Occipital lobe (tissue), 2 donors: ENCODE data around the gene PRADC1. TPM values are rescaled to one million over a fixed set of nuclear protein-coding genes. Genes with fewer than 3 reads are reported as not detected.

Source experiments
- DNase-seq: peaks from one replicate; lab custom pipeline; 2025; lab: John Stamatoyannopoulos, UW
- total RNA-seq: library from RNA; depleted of rRNA; stranded (reverse); fragments of >200 nt; gene quantifications from one replicate; pipeline ENCODE4 v1.2.3, GENCODE V29; 2014

Gene PRADC1
- total RNA-seq, 1 donor from 2014 or later: 5.9 TPM

GRCh38 chr2:73259276-73259675, 26.2 kb upstream of the PRADC1 start:
- no peak for DNase-seq

DNA sequence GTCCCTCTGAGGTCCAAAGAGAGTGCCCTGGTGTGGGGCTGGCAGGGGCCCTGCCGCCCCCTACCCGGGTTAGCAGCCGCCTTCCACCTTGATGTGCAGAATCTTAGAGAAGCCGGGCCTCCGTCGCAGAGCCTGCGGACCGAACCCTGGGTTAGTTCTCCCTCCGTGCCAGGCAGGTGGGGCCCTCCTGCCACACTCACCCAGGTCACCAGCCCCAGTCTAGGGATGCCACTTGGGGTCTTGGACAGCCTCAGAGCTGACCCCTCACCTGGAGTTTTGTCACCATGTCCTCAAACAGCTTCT, 25.8 kb upstream of the PRADC1 start:
- no peak for DNase-seq

DNA sequence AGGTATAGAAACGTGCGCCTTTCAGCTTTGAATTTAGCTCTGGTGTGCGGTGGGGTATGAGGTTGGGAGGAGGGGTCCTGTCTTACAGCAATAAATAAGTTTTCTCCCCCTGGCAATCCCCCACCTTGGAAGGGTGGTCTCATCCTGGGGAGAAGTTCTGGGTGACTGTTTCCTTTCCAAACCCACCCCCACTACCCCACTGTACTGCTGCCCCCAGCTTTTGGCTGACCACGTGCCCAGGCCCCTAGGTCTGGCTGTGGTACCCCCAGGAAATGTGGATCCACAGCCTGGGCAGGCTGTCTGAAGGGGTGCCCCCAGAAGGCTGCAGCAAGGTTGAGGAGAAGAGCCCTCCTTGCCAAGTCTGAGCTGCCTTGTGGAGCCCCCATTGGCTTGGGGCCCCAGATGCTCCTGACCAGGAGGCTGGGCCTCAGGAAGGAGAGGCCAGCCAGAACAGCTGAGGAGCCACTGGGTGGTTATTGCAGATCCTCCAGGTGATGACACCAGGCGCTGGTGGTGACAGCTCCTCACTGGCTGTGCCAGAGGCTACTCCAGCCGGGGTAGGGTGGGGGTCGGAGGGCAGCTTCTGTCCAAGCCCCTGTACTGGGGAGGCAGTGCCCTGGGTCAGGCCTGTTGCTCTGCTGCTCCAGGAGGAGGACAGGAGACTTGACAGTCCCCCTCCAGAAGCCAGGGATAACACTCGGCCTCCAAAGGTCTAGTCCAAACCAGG, 25.3 kb upstream of the PRADC1 start:
- DNase-seq: no peak

DNA sequence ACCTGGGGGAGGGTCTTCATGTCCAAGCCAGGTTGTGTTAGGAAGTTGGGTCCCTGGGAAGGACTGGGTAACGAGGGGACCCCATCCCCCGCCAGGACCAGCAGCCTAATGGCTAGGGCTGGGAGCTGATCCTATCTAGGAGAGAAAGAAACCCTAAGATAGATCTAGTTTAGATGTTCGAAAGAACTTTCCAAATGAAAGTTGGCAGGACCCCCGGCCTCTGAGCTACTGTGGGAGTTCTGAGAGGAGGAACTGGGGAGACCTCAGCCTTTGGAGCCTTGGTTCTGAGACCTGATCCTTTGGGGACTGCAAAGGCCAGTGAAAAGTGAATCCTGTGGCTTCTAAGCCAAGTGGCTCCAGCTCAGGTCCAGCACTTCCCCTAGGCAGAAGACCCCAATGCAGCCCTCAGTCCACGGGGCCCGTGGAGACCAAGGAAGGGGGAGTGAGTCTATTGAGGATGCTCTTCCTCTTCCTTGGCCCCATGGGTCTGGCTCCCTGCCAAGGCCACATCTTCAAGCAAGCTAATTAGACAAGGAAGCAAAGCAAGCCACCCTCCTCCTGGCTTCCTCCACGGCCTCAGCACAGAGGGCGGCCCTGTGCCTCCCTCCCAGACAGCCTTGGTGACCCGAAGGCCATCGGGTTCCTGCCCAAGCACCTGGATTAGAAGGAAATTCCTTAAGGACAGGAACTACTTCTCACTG, 24.5 kb upstream of the PRADC1 start:
- DNase-seq: no peak

- DNase-seq: no peak
These were observed 24.0 kb upstream of the PRADC1 start for GRCh38 chr2:73257021-73257420.

- DNase-seq: no peak
These were observed 23.5 kb upstream of the PRADC1 start for GRCh38 chr2:73256618-73256922.

- DNase-seq: no peak
These were observed 23.0 kb upstream of the PRADC1 start for GRCh38 chr2:73255907-73256617.

GRCh38 chr2:73255007-73255644, 22.1 kb upstream of the PRADC1 start:
- no peak for DNase-seq

DNA sequence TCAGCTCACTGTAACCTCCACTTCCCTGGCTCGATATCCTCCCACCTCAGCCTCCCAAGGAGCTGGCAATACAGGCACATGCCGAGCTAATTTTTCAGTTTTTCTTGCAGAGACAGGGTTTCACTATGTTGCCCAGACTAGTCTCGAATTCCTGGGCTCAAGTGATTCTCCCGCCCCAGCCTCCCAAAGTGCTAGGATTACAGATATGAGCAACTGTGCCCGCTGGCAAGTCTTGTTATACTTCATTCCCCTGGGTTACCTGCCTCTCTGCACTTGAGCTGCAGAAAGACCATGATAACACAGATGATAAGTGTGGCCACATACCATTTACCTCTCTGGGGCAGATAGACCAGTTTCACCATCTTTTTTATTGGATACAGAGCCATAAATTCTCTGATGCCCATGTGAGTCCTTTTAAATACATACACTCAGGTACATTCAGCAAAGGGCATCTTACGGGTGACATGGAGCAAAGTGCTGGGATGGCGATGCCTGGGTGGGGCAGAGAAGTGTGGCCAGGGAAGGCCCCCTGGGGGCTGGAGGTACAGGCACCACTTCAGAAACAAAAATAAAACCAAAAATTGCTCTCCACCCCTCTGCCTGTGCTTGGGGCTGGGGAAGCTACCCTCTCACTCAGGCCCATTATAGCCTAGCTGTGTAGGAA, 21.4 kb upstream of the PRADC1 start:
- no peak for DNase-seq

GRCh38 chr2:73253901-73254300, 20.9 kb upstream of the PRADC1 start:
- DNase-seq: no peak

DNA sequence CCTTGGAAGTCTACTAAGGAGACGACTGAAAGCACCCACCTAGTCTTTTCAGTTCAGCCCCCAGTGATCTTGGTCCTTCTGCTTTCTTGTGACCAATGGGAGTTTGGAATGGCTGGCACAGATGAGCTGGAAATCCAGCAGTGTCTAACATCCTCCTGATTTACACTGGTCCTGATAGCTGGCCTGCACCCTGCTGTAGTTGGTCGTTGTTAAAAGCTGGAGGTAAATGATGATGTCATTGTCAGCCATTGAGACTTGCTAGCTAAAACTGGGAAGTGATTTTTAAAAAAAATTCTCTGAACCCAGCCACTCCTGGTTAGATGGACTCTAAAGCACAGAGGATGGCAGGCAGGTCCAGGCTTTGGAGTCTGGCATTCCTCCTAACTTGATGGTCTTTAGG, 20.4 kb upstream of the PRADC1 start:
- DNase-seq: no peak

- no peak for DNase-seq
These were observed 19.4 kb upstream of the PRADC1 start for GRCh38 chr2:73252238-73253027.

DNA sequence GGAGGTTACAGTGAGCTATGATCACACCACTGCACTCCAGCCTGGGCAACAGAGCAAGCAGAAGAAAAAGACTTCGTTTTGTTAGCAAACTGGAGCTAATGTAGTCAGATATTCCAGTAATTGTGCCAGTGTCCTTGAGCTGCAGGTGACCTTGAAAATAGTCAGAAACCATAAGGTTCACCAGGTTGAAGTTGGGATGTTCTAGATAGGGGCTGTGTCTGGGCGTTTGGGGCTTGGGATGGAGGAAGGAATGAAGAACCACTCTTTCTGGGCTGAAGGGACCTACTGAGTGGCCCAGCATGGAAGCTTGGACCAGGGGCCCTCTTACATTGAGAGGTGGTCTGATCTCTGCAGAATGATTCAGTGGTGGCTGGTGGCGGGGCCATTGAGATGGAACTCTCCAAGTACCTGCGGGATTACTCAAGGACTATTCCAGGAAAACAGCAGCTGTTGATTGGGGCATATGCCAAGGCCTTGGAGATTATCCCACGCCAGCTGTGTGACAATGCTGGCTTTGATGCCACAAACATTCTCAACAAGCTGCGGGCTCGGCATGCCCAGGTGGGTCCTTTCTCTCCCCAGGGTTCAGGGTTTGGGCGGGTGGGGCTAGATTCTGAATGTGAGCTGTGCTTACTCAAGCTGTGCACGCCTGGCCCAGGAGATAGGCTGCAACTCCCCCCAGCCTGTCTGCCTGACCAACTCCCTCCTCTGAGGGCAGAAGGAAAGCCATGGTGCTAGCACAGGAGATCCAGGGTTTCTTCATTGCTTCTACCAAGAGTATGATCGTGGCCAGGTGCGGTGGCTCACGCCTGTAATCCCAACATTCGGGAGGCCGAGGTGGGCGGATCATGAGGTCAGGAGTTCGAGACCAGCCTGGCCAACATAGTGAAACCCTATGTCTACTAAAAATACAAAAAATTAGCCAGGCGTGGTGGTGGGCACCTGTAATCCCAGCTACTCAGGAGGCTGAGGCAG, 18.1 kb upstream of the PRADC1 start:
- DNase-seq: no peak

DNA sequence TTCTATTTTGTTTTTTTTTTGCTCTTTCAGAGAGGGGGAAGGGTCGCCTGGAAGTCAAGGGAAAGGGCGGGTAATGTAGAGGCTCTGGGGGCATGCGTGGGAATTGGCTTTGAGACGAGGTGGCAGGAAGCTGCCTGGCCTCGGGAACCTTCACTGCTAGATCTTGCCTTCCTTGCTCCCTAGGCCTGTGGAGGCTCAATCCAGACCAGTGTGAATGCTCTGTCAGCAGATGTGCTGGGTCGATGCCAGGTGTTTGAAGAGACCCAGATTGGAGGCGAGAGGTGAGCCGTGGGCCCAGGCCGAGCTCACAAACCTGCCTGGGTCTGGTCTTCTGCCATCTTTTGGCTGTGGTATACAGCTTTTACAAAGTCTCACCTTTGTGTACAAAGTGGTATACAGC, 16.6 kb upstream of the PRADC1 start:
- DNase-seq: no peak

GRCh38 chr2:73246850-73247249, 13.8 kb upstream of the PRADC1 start:
- no peak for DNase-seq

- no peak for DNase-seq
These were observed 11.5 kb upstream of the PRADC1 start for GRCh38 chr2:73244580-73244979.

- DNase-seq: no peak
These were observed 11.0 kb upstream of the PRADC1 start for GRCh38 chr2:73243884-73244570.

DNA sequence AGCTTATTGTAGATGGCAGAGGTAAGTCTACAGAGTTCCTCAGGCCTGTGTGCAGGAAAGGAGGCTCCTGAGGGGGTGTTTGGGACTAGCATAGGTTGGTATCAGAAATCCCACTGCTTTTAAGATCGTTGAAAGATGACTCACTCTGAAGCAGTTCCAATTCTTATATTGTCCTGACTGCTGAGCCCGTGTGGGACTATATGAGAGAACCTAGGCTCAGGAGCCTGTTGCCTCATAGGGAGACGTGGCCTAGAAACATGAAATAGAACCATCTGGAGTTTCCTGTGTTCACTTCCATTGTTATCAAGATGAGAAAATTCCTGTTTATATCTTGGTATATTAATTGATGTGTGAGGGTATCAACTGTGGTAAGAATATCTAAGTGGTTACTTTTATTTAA, 6.7 kb upstream of the PRADC1 start:
- DNase-seq: no peak

DNA sequence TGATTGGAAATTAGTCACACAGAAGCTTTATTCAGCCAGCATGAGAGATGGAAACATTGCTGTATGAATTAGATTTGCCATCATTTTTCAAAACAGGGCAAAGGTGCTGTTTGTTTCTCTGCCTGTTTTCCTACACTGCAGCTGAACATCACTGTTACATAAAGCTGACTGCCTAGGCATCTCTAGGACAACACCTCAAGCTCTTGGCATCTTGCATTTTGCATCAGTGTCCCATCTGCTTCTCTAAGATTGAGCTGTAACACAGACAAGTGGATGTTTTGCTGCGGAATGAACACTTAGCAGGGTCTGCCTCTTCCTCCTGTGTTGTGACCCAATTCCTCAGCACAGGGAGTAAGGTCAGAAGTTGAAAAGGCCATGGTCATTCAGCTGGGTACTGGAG, 5.9 kb upstream of the PRADC1 start:
- no peak for DNase-seq
